ENCODE data around the gene RTN4IP1.

RTN4IP1 gene

GRCh38 chr6:106540907-106541306 lies 88.4 kb downstream of the RTN4IP1 start:
- no peaks in the 10 kb centered on the region for H3K79me2 ChIP-seq (ENCODE audit: low read length)
- H3K27me3 ChIP-seq (replicated peaks; ENCODE audit: insufficient read depth, low read length) = no peaks in the 10 kb centered on the region
- H3K4me2 ChIP-seq (ENCODE audit: low read depth, low read length) = no peak overlapping the region
- no peak overlapping the region for H3K9ac ChIP-seq (ENCODE audit: low read length)
- no peaks in the 10 kb centered on the region for H3F3A ChIP-seq (ENCODE audit: insufficient read depth, low read length)
- no peak overlapping the region for H2AFZ ChIP-seq (ENCODE audit: low read length)
- no peak overlapping the region for H3K4me3 ChIP-seq (ENCODE audit: low read length)
- H3K36me3 ChIP-seq (replicated peaks; ENCODE audit: insufficient read depth, low read length) = no peaks in the 10 kb centered on the region
- TF ChIP-seq CTCF (IDR thresholded peaks at IDR 0.05; ENCODE audit: low read length) (no peak), EZH2phosphoT487 (IDR thresholded peaks at IDR 0.05; ENCODE audit: low read length) (no peak), EZH2 (optimal IDR thresholded peaks at IDR 0.05; ENCODE audit: low read depth, low read length) (no peak)
- H3K9me3 ChIP-seq (replicated peaks; ENCODE audit: insufficient read depth, low read length) = no peaks in the 10 kb centered on the region
- DNase-seq = no peak
- H3K9me2 ChIP-seq (replicated peaks; ENCODE audit: insufficient read depth, low read length) = no peaks in the 10 kb centered on the region
- H3K4me1 ChIP-seq (ENCODE audit: low read length) = no peaks in the 10 kb centered on the region
- H3K27ac ChIP-seq (ENCODE audit: low read length) = no peak overlapping the region
- H4K20me1 ChIP-seq (ENCODE audit: insufficient read depth, low read length) = no peaks in the 10 kb centered on the region

- no peak for DNase-seq
- Histone ChIP-seq H3K9me2 (replicated peaks; ENCODE audit: insufficient read depth, low read length) (no peaks in the 10 kb centered on the region), H3K36me3 (replicated peaks; ENCODE audit: insufficient read depth, low read length) (no peaks in the 10 kb centered on the region), H3K4me1 (ENCODE audit: low read length) (no peaks in the 10 kb centered on the region), H3K9me3 (replicated peaks; ENCODE audit: insufficient read depth, low read length) (no peaks in the 10 kb centered on the region), H3K4me2 (ENCODE audit: low read depth, low read length) (no peak overlapping the region), H3K4me3 (ENCODE audit: low read length) (no peak overlapping the region), H2AFZ (ENCODE audit: low read length) (no peak overlapping the region), H3K9ac (ENCODE audit: low read length) (no peak overlapping the region), H3K27ac (ENCODE audit: low read length) (no peak overlapping the region), H3F3A (ENCODE audit: insufficient read depth, low read length) (no peaks in the 10 kb centered on the region), H3K27me3 (replicated peaks; ENCODE audit: insufficient read depth, low read length) (no peaks in the 10 kb centered on the region), H3K79me2 (ENCODE audit: low read length) (no peaks in the 10 kb centered on the region), H4K20me1 (ENCODE audit: insufficient read depth, low read length) (no peaks in the 10 kb centered on the region)
- TF ChIP-seq EZH2 (optimal IDR thresholded peaks at IDR 0.05; ENCODE audit: low read depth, low read length) (no peak), EZH2phosphoT487 (IDR thresholded peaks at IDR 0.05; ENCODE audit: low read length) (no peak), CTCF (IDR thresholded peaks at IDR 0.05; ENCODE audit: low read length) (no peak)
Observed at GRCh38 chr6:106540432-106540831, 88.9 kb downstream of the RTN4IP1 start.

- Histone ChIP-seq H3K4me2 (ENCODE audit: low read depth, low read length) (no peak overlapping the region), H3K27ac (ENCODE audit: low read length) (no peak overlapping the region), H3K9ac (ENCODE audit: low read length) (no peak overlapping the region), H3F3A (ENCODE audit: insufficient read depth, low read length) (no peaks in the 10 kb centered on the region), H3K36me3 (replicated peaks; ENCODE audit: insufficient read depth, low read length) (no peaks in the 10 kb centered on the region), H3K27me3 (replicated peaks; ENCODE audit: insufficient read depth, low read length) (no peaks in the 10 kb centered on the region), H3K4me1 (ENCODE audit: low read length) (no peaks in the 10 kb centered on the region), H3K9me2 (replicated peaks; ENCODE audit: insufficient read depth, low read length) (no peaks in the 10 kb centered on the region), H2AFZ (ENCODE audit: low read length) (no peak overlapping the region), H3K79me2 (ENCODE audit: low read length) (no peaks in the 10 kb centered on the region), H3K4me3 (ENCODE audit: low read length) (no peak overlapping the region), H4K20me1 (ENCODE audit: insufficient read depth, low read length) (no peaks in the 10 kb centered on the region), H3K9me3 (replicated peaks; ENCODE audit: insufficient read depth, low read length) (no peaks in the 10 kb centered on the region)
- DNase-seq = no peak
- TF ChIP-seq EZH2phosphoT487 (IDR thresholded peaks at IDR 0.05; ENCODE audit: low read length) (no peak), CTCF (IDR thresholded peaks at IDR 0.05; ENCODE audit: low read length) (no peak), EZH2 (optimal IDR thresholded peaks at IDR 0.05; ENCODE audit: low read depth, low read length) (no peak)
Observed at GRCh38 chr6:106539936-106540335, 89.4 kb downstream of the RTN4IP1 start.

Measured in MM.1S (cell line).